ENCODE results near the gene SPRY4.
A peak's percentile ranks its signal among the peaks of the same experiment; 100 is the strongest.
"Not testable (repeated sequence)": the region's sequence is repeated elsewhere in the genome, so short reads cannot be mapped to it uniquely, and the experiment has no call there.

The SPRY4 gene

GRCh38 chr5:142363619-142363963, 38.8 kb upstream of the SPRY4 start:
- Histone ChIP-seq H3K4me2 (ENCODE audit: low read length) (no peak overlapping the region), H3K23ac (ENCODE audit: low read length) (no peak overlapping the region), H3K4me3 (ENCODE audit: low read depth, low read length) (no peak overlapping the region), H2BK5ac (ENCODE audit: low read depth, low read length, poor library complexity) (no peak overlapping the region), H3K4me1 (ENCODE audit: control insufficient read depth in 1 of 2, insufficient read depth in 2 of 2, low read length in 2 of 2) (peaks cover 7 to 17% of the 10 kb centered on the region in 2 experiments), H4K12ac (ENCODE audit: low read depth, low read length) (no peak overlapping the region), H4K91ac (ENCODE audit: low read depth, low read length) (no peak overlapping the region), H3K79me1 (ENCODE audit: low read length) (peaks cover 8% of the 10 kb centered on the region), H3K4ac (ENCODE audit: low read depth, low read length) (no peak overlapping the region), H3K79me2 (ENCODE audit: control insufficient read depth, insufficient read depth, low read length, poor library complexity) (no peaks in the 10 kb centered on the region), H2BK12ac (ENCODE audit: low read length) (peak overlapping the region; percentile 53), H3K9me3 (ENCODE audit: insufficient read depth, low read depth, low read length) (no peaks in the 10 kb centered on the region), H3K27me3 (ENCODE audit: insufficient read depth, low read length) (peaks cover 2% of the 10 kb centered on the region), H2AFZ (ENCODE audit: insufficient read depth, low read length, poor library complexity) (no peak overlapping the region), H3K36me3 (ENCODE audit: control insufficient read depth in 1 of 2, insufficient read depth in 2 of 2, low read length in 2 of 2) (no peaks in the 10 kb centered on the region), H3K18ac (ENCODE audit: low read length) (no peak overlapping the region), H3K14ac (ENCODE audit: low read length) (no peak overlapping the region), H2AK5ac (ENCODE audit: low read length) (no peak overlapping the region), H4K8ac (ENCODE audit: low read depth, low read length) (no peak overlapping the region), H3K27ac (ENCODE audit: low read depth, low read length) (no peak overlapping the region), H2BK120ac (ENCODE audit: insufficient read depth, low read length, poor library complexity) (no peak overlapping the region), H3K9ac (ENCODE audit: low read length) (no peak overlapping the region)
- DNase-seq = no peak
- WGBS (ENCODE audit: extremely low coverage, insufficient coverage, insufficient read length) = no CpG with 5 or more reads among the region's 5 CpGs

GRCh38 chr5:142362193-142362592, 37.4 kb upstream of the SPRY4 start:
- not testable (repeated sequence) for H4K8ac ChIP-seq (ENCODE audit: low read depth, low read length); H4K12ac ChIP-seq (ENCODE audit: low read depth, low read length); H3K18ac ChIP-seq (ENCODE audit: low read length); H3K4ac ChIP-seq (ENCODE audit: low read depth, low read length); H3K14ac ChIP-seq (ENCODE audit: low read length); H2AFZ ChIP-seq (ENCODE audit: insufficient read depth, low read length, poor library complexity); H3K27me3 ChIP-seq (ENCODE audit: insufficient read depth, low read length); H3K79me2 ChIP-seq (ENCODE audit: control insufficient read depth, insufficient read depth, low read length, poor library complexity); H3K9me3 ChIP-seq (ENCODE audit: insufficient read depth, low read depth, low read length); H2BK120ac ChIP-seq (ENCODE audit: insufficient read depth, low read length, poor library complexity); DNase-seq; H3K9ac ChIP-seq (ENCODE audit: low read length); H2BK12ac ChIP-seq (ENCODE audit: low read length); H3K23ac ChIP-seq (ENCODE audit: low read length); H3K27ac ChIP-seq (ENCODE audit: low read depth, low read length); H3K4me3 ChIP-seq (ENCODE audit: low read depth, low read length); H3K4me2 ChIP-seq (ENCODE audit: low read length); H4K91ac ChIP-seq (ENCODE audit: low read depth, low read length); H3K36me3 ChIP-seq (ENCODE audit: control insufficient read depth in 1 of 2, insufficient read depth in 2 of 2, low read length in 2 of 2); H2AK5ac ChIP-seq (ENCODE audit: low read length); H2BK5ac ChIP-seq (ENCODE audit: low read depth, low read length, poor library complexity)
- peaks cover 6 to 13% of the 10 kb centered on the region in 2 experiments for H3K4me1 ChIP-seq (ENCODE audit: control insufficient read depth in 1 of 2, insufficient read depth in 2 of 2, low read length in 2 of 2)
- WGBS (ENCODE audit: extremely low coverage, insufficient coverage, insufficient read length) = no CpG with 5 or more reads among the region's 11 CpGs
- H3K79me1 ChIP-seq (ENCODE audit: low read length) = peaks cover 11% of the 10 kb centered on the region

DNA sequence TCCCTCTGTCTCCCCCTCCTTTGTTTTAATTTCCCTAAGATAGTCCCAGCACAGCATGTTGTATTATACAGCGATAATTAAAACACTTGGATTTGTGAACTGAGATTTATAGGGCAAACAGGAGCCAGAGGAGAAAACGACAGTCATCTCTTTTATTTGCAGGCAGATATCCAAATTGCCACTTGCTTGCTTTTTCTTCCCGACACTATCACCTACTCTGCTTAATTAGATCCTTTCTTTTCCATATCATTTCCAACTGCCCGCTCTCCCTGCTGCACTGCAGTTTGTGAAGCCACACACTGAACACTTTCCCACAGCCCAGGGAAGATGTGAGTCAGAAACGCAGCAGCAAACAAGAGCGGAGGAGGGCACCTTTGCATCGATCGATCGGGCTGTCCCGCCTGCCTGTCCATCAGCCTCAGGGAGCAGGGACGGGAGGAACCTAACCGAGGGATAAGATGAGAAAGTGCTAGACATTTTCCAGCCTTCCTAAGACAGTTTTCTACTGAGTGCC, 35.8 kb upstream of the SPRY4 start:
- peaks cover 7 to 13% of the 10 kb centered on the region in 2 experiments for H3K4me1 ChIP-seq (ENCODE audit: control insufficient read depth in 1 of 2, insufficient read depth in 2 of 2, low read length in 2 of 2)
- DNase-seq = no peak
- H2BK120ac ChIP-seq (ENCODE audit: insufficient read depth, low read length, poor library complexity) = no peak overlapping the region
- H3K79me1 ChIP-seq (ENCODE audit: low read length) = peaks cover 17% of the 10 kb centered on the region
- no peaks in the 10 kb centered on the region for H3K9me3 ChIP-seq (ENCODE audit: insufficient read depth, low read depth, low read length)
- H3K36me3 ChIP-seq (ENCODE audit: control insufficient read depth in 1 of 2, insufficient read depth in 2 of 2, low read length in 2 of 2) = no peaks in the 10 kb centered on the region
- no peak overlapping the region for H4K91ac ChIP-seq (ENCODE audit: low read depth, low read length)
- no peak overlapping the region for H4K12ac ChIP-seq (ENCODE audit: low read depth, low read length)
- H3K79me2 ChIP-seq (ENCODE audit: control insufficient read depth, insufficient read depth, low read length, poor library complexity) = peaks cover 5% of the 10 kb centered on the region
- H2AFZ ChIP-seq (ENCODE audit: insufficient read depth, low read length, poor library complexity) = no peak overlapping the region
- WGBS (ENCODE audit: extremely low coverage, insufficient coverage, insufficient read length) = no CpG with 5 or more reads among the region's 12 CpGs
- H3K27ac ChIP-seq (ENCODE audit: low read depth, low read length) = no peak overlapping the region
- H2BK5ac ChIP-seq (ENCODE audit: low read depth, low read length, poor library complexity) = no peak overlapping the region
- H3K18ac ChIP-seq (ENCODE audit: low read length) = no peak overlapping the region
- no peak overlapping the region for H2BK12ac ChIP-seq (ENCODE audit: low read length)
- H4K8ac ChIP-seq (ENCODE audit: low read depth, low read length) = no peak overlapping the region
- no peak overlapping the region for H3K14ac ChIP-seq (ENCODE audit: low read length)
- no peak overlapping the region for H3K4ac ChIP-seq (ENCODE audit: low read depth, low read length)
- no peak overlapping the region for H3K9ac ChIP-seq (ENCODE audit: low read length)
- H3K4me2 ChIP-seq (ENCODE audit: low read length) = peak overlapping the region; percentile 9
- H2AK5ac ChIP-seq (ENCODE audit: low read length) = no peak overlapping the region
- no peak overlapping the region for H3K23ac ChIP-seq (ENCODE audit: low read length)
- peaks cover 5% of the 10 kb centered on the region for H3K27me3 ChIP-seq (ENCODE audit: insufficient read depth, low read length)
- H3K4me3 ChIP-seq (ENCODE audit: low read depth, low read length) = no peak overlapping the region

DNA sequence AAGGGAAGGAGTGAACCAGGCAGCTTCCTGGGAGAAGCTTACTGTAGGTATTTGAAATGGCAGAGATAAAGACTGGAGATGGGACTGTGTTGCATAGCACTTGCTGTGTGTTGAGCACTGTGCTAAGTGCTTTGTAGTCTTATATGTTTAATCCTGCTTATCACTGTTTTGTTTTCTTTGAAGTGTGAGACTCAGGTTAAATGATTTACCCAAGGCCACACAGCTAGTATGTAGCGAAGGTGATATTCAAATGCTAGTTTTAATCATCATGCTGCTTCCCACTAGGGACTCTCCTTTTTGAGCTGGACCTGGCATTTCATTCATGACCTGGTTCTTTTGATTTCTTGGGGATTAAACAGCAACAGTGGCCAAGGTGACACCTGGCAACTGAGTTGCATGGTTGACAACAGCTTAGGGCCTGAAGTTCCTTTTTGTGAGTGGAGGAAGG, 35.3 kb upstream of the SPRY4 start:
- H3K4ac ChIP-seq (ENCODE audit: low read depth, low read length) = no peak overlapping the region
- no peak for DNase-seq
- H3K27ac ChIP-seq (ENCODE audit: low read depth, low read length) = no peak overlapping the region
- H4K8ac ChIP-seq (ENCODE audit: low read depth, low read length) = no peak overlapping the region
- peaks cover 17% of the 10 kb centered on the region for H3K79me1 ChIP-seq (ENCODE audit: low read length)
- H4K91ac ChIP-seq (ENCODE audit: low read depth, low read length) = no peak overlapping the region
- WGBS (ENCODE audit: extremely low coverage, insufficient coverage, insufficient read length) = no CpG with 5 or more reads among the region's 1 CpG
- no peak overlapping the region for H3K18ac ChIP-seq (ENCODE audit: low read length)
- H4K12ac ChIP-seq (ENCODE audit: low read depth, low read length) = no peak overlapping the region
- H3K79me2 ChIP-seq (ENCODE audit: control insufficient read depth, insufficient read depth, low read length, poor library complexity) = peaks cover 5% of the 10 kb centered on the region
- H3K9me3 ChIP-seq (ENCODE audit: insufficient read depth, low read depth, low read length) = no peaks in the 10 kb centered on the region
- no peak overlapping the region for H2BK120ac ChIP-seq (ENCODE audit: insufficient read depth, low read length, poor library complexity)
- no peak overlapping the region for H3K9ac ChIP-seq (ENCODE audit: low read length)
- H3K27me3 ChIP-seq (ENCODE audit: insufficient read depth, low read length) = peaks cover 5% of the 10 kb centered on the region
- H2BK5ac ChIP-seq (ENCODE audit: low read depth, low read length, poor library complexity) = no peak overlapping the region
- no peak overlapping the region for H2AFZ ChIP-seq (ENCODE audit: insufficient read depth, low read length, poor library complexity)
- H3K4me2 ChIP-seq (ENCODE audit: low read length) = no peak overlapping the region
- H3K4me1 ChIP-seq (ENCODE audit: control insufficient read depth in 1 of 2, insufficient read depth in 2 of 2, low read length in 2 of 2) = peaks cover 7 to 13% of the 10 kb centered on the region in 2 experiments
- H3K4me3 ChIP-seq (ENCODE audit: low read depth, low read length) = no peak overlapping the region
- no peak overlapping the region for H3K23ac ChIP-seq (ENCODE audit: low read length)
- no peaks in the 10 kb centered on the region for H3K36me3 ChIP-seq (ENCODE audit: control insufficient read depth in 1 of 2, insufficient read depth in 2 of 2, low read length in 2 of 2)
- H3K14ac ChIP-seq (ENCODE audit: low read length) = no peak overlapping the region
- H2BK12ac ChIP-seq (ENCODE audit: low read length) = no peak overlapping the region
- H2AK5ac ChIP-seq (ENCODE audit: low read length) = no peak overlapping the region
